Transverse colon (tissue), 4 donors: ENCODE data around the gene RHOBTB1. TPM values are rescaled to one million over a fixed set of nuclear protein-coding genes. Genes with fewer than 3 reads are reported as not detected.

Source experiments
- DNase-seq: peaks from one replicate; pipeline ENCODE4 v3.0.0-alpha.2; 2019
- H3K27ac ChIP-seq, 4 donors: fragments of 200-600 bp; sonication (generic); 2 replicates each; pipeline ENCODE4 v1.5.1; 2016 to 2018; ENCODE audit warnings: inconsistent platforms in 4 of 4
- H3K27me3 ChIP-seq: fragments of 200-600 bp; sonication (generic); 2 replicates; pipeline ENCODE4 v1.5.1; 2017; ENCODE audit warnings: inconsistent platforms
- H3K36me3 ChIP-seq, 4 donors: fragments of 200-600 bp; sonication (generic); 2 replicates each; pipeline ENCODE4 v1.5.1; 2017 to 2019; ENCODE audit warnings: inconsistent platforms in 4 of 4
- H3K4me1 ChIP-seq, 4 donors: fragments of 200-600 bp; sonication (generic); 2 replicates each; pipeline ENCODE4 v1.5.1; 2017 to 2020; ENCODE audit warnings: inconsistent platforms in 4 of 4
- H3K4me3 ChIP-seq, 4 donors: fragments of 200-600 bp; sonication (generic); 1 replicate in 1 of 4; 2 replicates in 3 of 4; pipeline versions ENCODE4 v1.5.1 to v1.6.1; 2017 to 2019; ENCODE audit warnings: inconsistent platforms in 4 of 4
- H3K9me3 ChIP-seq, 2 donors: fragments of 200-600 bp; sonication (generic); 2 replicates each; pipeline ENCODE4 v1.5.1; 2017 to 2019; ENCODE audit warnings: inconsistent platforms in 2 of 2
- CTCF ChIP-seq, 5 experiments: fragments of 200-600 bp in 3 of 5; fragments of 450-650 bp in 2 of 5; sonication (generic) in 3 of 5; IDR thresholded peaks; 1 replicate in 2 of 5; 2 replicates in 3 of 5; pipeline ENCODE4 v1.5.1; 2016 to 2017; ENCODE audit warnings: antibody characterized with exemption in 5 of 5, inconsistent platforms in 3 of 5, mild to moderate bottlenecking in 2 of 5, moderate library complexity in 1 of 5
- EP300 ChIP-seq: sonication (generic); formaldehyde crosslinking; IDR thresholded peaks from one replicate; pipeline ENCODE4 v1.6.1; 2017; ENCODE audit warnings: antibody characterized with exemption, low read depth
- POLR2A ChIP-seq: fragments of 450-650 bp; IDR thresholded peaks from one replicate; pipeline ENCODE4 v1.6.1; 2016; ENCODE audit warnings: antibody characterized with exemption, mild to moderate bottlenecking, moderate library complexity
- POLR2AphosphoS5 ChIP-seq, 3 donors: sonication (generic); formaldehyde crosslinking; IDR thresholded peaks; one replicate each; pipeline ENCODE4 v1.6.1; 2016; ENCODE audit warnings: antibody characterized with exemption in 3 of 3
- WGBS, 2 donors: methylation state at CpG; one replicate each; pipeline ENCODE4 v1.1.5; 2018; ENCODE audit warnings: low coverage in 1 of 2; 5-methylcytosine and 5-hydroxymethylcytosine counted together
- in situ Hi-C, 4 donors: fragments of 200-750 bp; cut with MboI; loops; one replicate each; pipeline versions ENCODE4 v1.15.0 to v1.15.1; 2017; ENCODE audit warnings: low sequenced_read_pairs in 3 of 4, low pct_ligation_motif_present in 1 of 4, low pct_unique_long_range_greater_than_20kb in 1 of 4
- intact Hi-C: fragments of 100-400 bp; cut with DNase I; formaldehyde crosslinking; loops from one replicate; pipeline ENCODE4 v1.15.1; 2023; ENCODE audit warnings: low total_unique reads
- total RNA-seq, 4 donors: library from RNA; depleted of rRNA; stranded (reverse); fragments of >200 nt; gene quantifications; one replicate each; pipeline ENCODE4 v1.1.0, GENCODE V29; 2016

Gene RHOBTB1
- total RNA-seq, 4 donors from 2014 or later = 4.0 to 13.1 (median 9.0) TPM

GRCh38 chr10:60964257-60965235, 20.6 kb upstream of the RHOBTB1 start:
- no peak overlapping the region for H3K4me3 ChIP-seq
- H3K4me1 ChIP-seq = peaks cover 0 to 14% (median 0%) of the 10 kb centered on the region in 4 donors
- WGBS, 2 donors = 28 to 36% methylated on average over 5 of the region's 5 CpGs
- no peaks in the 10 kb centered on the region for H3K9me3 ChIP-seq
- H3K27me3 ChIP-seq = no peaks in the 10 kb centered on the region
- H3K36me3 ChIP-seq = no peaks in the 10 kb centered on the region
- TF ChIP-seq CTCF (IDR thresholded peaks at IDR 0.05) (peak; percentile 78 to 86 (median 80)), POLR2A (no peak), EP300 (no peak)
- peak overlapping the region; percentile 31 to 64 (median 46) for H3K27ac ChIP-seq
- DNase-seq = peak; percentile 71
- in situ Hi-C loops = loop anchor here in 3 of 4 donors (5.0 to 10.0 kb wide), 4 partner anchors 80 to 152 kb away; no protein-coding TSS in a partner anchor
- intact Hi-C loops = loop anchor here (2.0 kb wide), 1 partner anchor 148 kb away; no protein-coding TSS in a partner anchor

- in situ Hi-C loops = loop anchor here in 3 of 4 donors (5.0 to 10.0 kb wide), 4 partner anchors 79 to 151 kb away; no protein-coding TSS in a partner anchor
- peak overlapping the region; percentile 31 to 64 (median 46) for H3K27ac ChIP-seq
- H3K27me3 ChIP-seq = no peaks in the 10 kb centered on the region
- TF ChIP-seq CTCF (IDR thresholded peaks at IDR 0.05) = no peak
- no peak for TF ChIP-seq POLR2AphosphoS5 (IDR thresholded peaks at IDR 0.05)
- TF ChIP-seq POLR2A = no peak
- TF ChIP-seq EP300 = no peak
- H3K9me3 ChIP-seq = no peaks in the 10 kb centered on the region
- intact Hi-C loops = loop anchor here (2.0 kb wide), 1 partner anchor 147 kb away; no protein-coding TSS in a partner anchor
- WGBS, 2 donors = 17 to 25% methylated on average over 4 of the region's 4 CpGs
- peaks cover 0 to 14% (median 1%) of the 10 kb centered on the region in 4 donors for H3K4me1 ChIP-seq
- no peak overlapping the region for H3K4me3 ChIP-seq
- DNase-seq = no peak
- no peaks in the 10 kb centered on the region for H3K36me3 ChIP-seq
These were observed 19.7 kb upstream of the RHOBTB1 start for GRCh38 chr10:60963441-60964256.

- Histone ChIP-seq H3K36me3 (no peaks in the 10 kb centered on the region), H3K4me3 (no peak overlapping the region), H3K9me3 (no peaks in the 10 kb centered on the region), H3K27ac (no peak overlapping the region), H3K4me1 (peaks cover 0 to 14% (median 1%) of the 10 kb centered on the region in 4 donors), H3K27me3 (no peaks in the 10 kb centered on the region)
- no peak for DNase-seq
- in situ Hi-C loops (loop anchor here in 3 of 4 donors (5.0 to 10.0 kb wide), 4 partner anchors 78 to 151 kb away; no protein-coding TSS in a partner anchor), intact Hi-C loops (no loop called here)
- TF ChIP-seq EP300 (no peak), POLR2AphosphoS5 (IDR thresholded peaks at IDR 0.05) (no peak), POLR2A (no peak), CTCF (IDR thresholded peaks at IDR 0.05) (no peak)
- 52 to 58% methylated on average over 2 to 3 of the region's 3 CpGs for WGBS, 2 donors
These were observed 19.0 kb upstream of the RHOBTB1 start for GRCh38 chr10:60962946-60963345.

GRCh38 chr10:60960913-60961312, 16.9 kb upstream of the RHOBTB1 start:
- intact Hi-C loops = no loop called here
- DNase-seq = no peak
- in situ Hi-C loops = loop anchor here in 3 of 4 donors (5.0 to 10.0 kb wide), 4 partner anchors 76 to 149 kb away; no protein-coding TSS in a partner anchor
- no peaks in the 10 kb centered on the region for H3K36me3 ChIP-seq
- no peaks in the 10 kb centered on the region for H3K27me3 ChIP-seq
- H3K27ac ChIP-seq = no peak overlapping the region
- WGBS, 2 donors = 81 to 88% methylated on average over 1 of the region's 1 CpG
- H3K4me1 ChIP-seq = peaks cover 0 to 14% (median 1%) of the 10 kb centered on the region in 4 donors
- TF ChIP-seq POLR2A (no peak), CTCF (IDR thresholded peaks at IDR 0.05) (no peak), POLR2AphosphoS5 (IDR thresholded peaks at IDR 0.05) (no peak), EP300 (no peak)
- H3K9me3 ChIP-seq = no peaks in the 10 kb centered on the region
- H3K4me3 ChIP-seq = no peak overlapping the region
